HepG2 (cell line): ENCODE results near the gene KAZN. TPM values are rescaled to one million over a fixed set of nuclear protein-coding genes. Genes with fewer than 3 reads are reported as not detected.

Experiments used
- ATAC-seq: fragments of 200-7000 bp; cut with Tn5 transposase; 3 replicates; pipeline ENCODE4 v1.9.1; 2020; ENCODE audit warnings: mild to moderate bottlenecking, moderate library complexity
- BruUV-seq: library from RNA; stranded (reverse); fragments of 400-500 nt; replicated peaks from 2 replicates; lab custom pipeline; 2021; lab: Mats Ljungman, UMichigan
- CTCF ChIA-PET: fragments of 300-600 bp; formaldehyde crosslinking; extraction: SDS; loops from one replicate; lab custom pipeline; 2021; ENCODE audit warnings: low total read pairs, inconsistent platforms, low intra/inter-chr PET ratio; lab: Yijun Ruan, JAX
- POLR2A ChIA-PET: fragments of 350-600 bp; sonication (Branson Sonifier 250); formaldehyde crosslinking; loops from one replicate; lab custom pipeline; 2020; ENCODE audit warnings: antibody characterized with exemption, inconsistent platforms; lab: Yijun Ruan, JAX
- DNase-seq: peaks from one replicate; pipeline ENCODE4 v3.0.0-alpha.2; 2015; ENCODE audit warnings: low spot score
- FAIRE-seq: peaks from 3 replicates; lab custom pipeline; 2011; peaks lifted over from hg19 to GRCh38; lab: Jason Lieb, UNC
- H2AFZ ChIP-seq: one replicate; pipeline ENCODE4 v1.6.1; 2011; ENCODE audit warnings: low read length, inconsistent platforms
- H3K27ac ChIP-seq: fragments of 300-600 bp; 3 replicates; pipeline ENCODE4 v1.8.0; 2011; ENCODE audit warnings: mixed run types, mild to moderate bottlenecking, mixed read lengths, low read length, inconsistent platforms; ENCODE audit not compliant: insufficient read depth; ENCODE audit errors: extremely low read length
- H3K27me3 ChIP-seq, 2 experiments: fragments of 200-600 bp in 1 of 2; 2 replicates in 1 of 2; 3 replicates in 1 of 2; pipeline versions ENCODE4 v1.6.0 to v1.8.0; 2011; ENCODE audit warnings: low read length in 2 of 2, mild to moderate bottlenecking in 2 of 2, moderate library complexity in 2 of 2, inconsistent platforms in 1 of 2; ENCODE audit not compliant: insufficient read depth in 2 of 2, control insufficient read depth in 1 of 2
- H3K36me3 ChIP-seq, 2 experiments: fragments of 200-600 bp in 1 of 2; replicated peaks in 1 of 2; 2 replicates in 1 of 2; 3 replicates in 1 of 2; pipeline versions ENCODE4 v1.5.1 to v1.8.0; 2011; ENCODE audit warnings: low read length in 2 of 2, inconsistent platforms in 1 of 2; ENCODE audit not compliant: insufficient read depth in 2 of 2, control insufficient read depth in 1 of 2
- H3K4me1 ChIP-seq: 2 replicates; pipeline ENCODE4 v1.5.1; 2012; ENCODE audit warnings: low read length, inconsistent platforms; ENCODE audit not compliant: insufficient read depth
- H3K4me2 ChIP-seq: 2 replicates; pipeline ENCODE4 v1.6.0; 2011; ENCODE audit warnings: low read depth, low read length, inconsistent platforms
- H3K4me3 ChIP-seq, 3 experiments: fragments of 200-600 bp in 1 of 3; sonication (generic), shearing (Covaris generic) in 1 of 3; replicated peaks in 1 of 3; 2 replicates each; pipeline ENCODE4 v1.5.1; 2011 to 2016; ENCODE audit warnings: low read length in 3 of 3, inconsistent platforms in 2 of 3, low read depth in 2 of 3, mild to moderate bottlenecking in 2 of 3, control low read depth in 1 of 3, mixed read lengths in 1 of 3; ENCODE audit not compliant: insufficient read depth in 1 of 3
- H3K79me2 ChIP-seq: one replicate; pipeline ENCODE4 v1.6.1; 2011; ENCODE audit warnings: low read length, inconsistent platforms; ENCODE audit not compliant: insufficient read depth
- H3K9ac ChIP-seq: 2 replicates; pipeline ENCODE4 v1.6.0; 2011; ENCODE audit warnings: mild to moderate bottlenecking, low read depth, low read length, inconsistent platforms; ENCODE audit not compliant: insufficient read depth
- H3K9me3 ChIP-seq: 2 replicates; pipeline ENCODE4 v1.5.1; 2012; ENCODE audit warnings: mild to moderate bottlenecking, low read length
- H4K20me1 ChIP-seq: 2 replicates; pipeline ENCODE4 v1.6.0; 2011; ENCODE audit warnings: inconsistent platforms, mild to moderate bottlenecking, low read length, moderate library complexity; ENCODE audit not compliant: insufficient read depth
- CSRNP2 ChIP-seq: sonication (generic); formaldehyde crosslinking; conservative IDR thresholded peaks from 2 replicates; pipeline ENCODE4 v1.8.0; 2022; ENCODE audit warnings: low read depth, missing genetic modification reagents
- GATAD2A ChIP-seq: IDR thresholded peaks from 2 replicates; pipeline ENCODE4 v1.6.1; 2016
- HOXA3 ChIP-seq: sonication (generic); formaldehyde crosslinking; IDR thresholded peaks from 2 replicates; pipeline ENCODE4 v1.5.0; 2020; ENCODE audit warnings: missing genetic modification reagents
- JARID2 ChIP-seq: sonication (generic); formaldehyde crosslinking; IDR thresholded peaks from 2 replicates; pipeline ENCODE4 v1.8.1; 2023; ENCODE audit warnings: missing genetic modification reagents, inconsistent platforms; ENCODE audit not compliant: insufficient replicate concordance
- NR1H2 ChIP-seq: sonication (generic); formaldehyde crosslinking; IDR thresholded peaks from 2 replicates; pipeline ENCODE4 v1.8.1; 2022; ENCODE audit warnings: low read depth, missing genetic modification reagents, borderline replicate concordance
- NRL ChIP-seq: sonication (generic); formaldehyde crosslinking; IDR thresholded peaks from 2 replicates; pipeline ENCODE4 v1.5.0; 2020; ENCODE audit warnings: missing genetic modification reagents, mild to moderate bottlenecking, moderate library complexity, borderline replicate concordance
- PHF5A ChIP-seq: IDR thresholded peaks from one replicate; pipeline ENCODE4 v1.6.1; 2018; ENCODE audit warnings: low read depth, missing genetic modification reagents; ENCODE audit not compliant: unreplicated experiment
- PITX1 ChIP-seq: sonication (generic); formaldehyde crosslinking; IDR thresholded peaks from 2 replicates; pipeline ENCODE4 v1.5.1; 2020; ENCODE audit warnings: mild to moderate bottlenecking, missing genetic modification reagents
- RORA ChIP-seq: sonication (generic); formaldehyde crosslinking; IDR thresholded peaks from 2 replicates; pipeline ENCODE4 v1.5.0; 2020; ENCODE audit warnings: mild to moderate bottlenecking, missing genetic modification reagents, moderate library complexity
- SP5 ChIP-seq: IDR thresholded peaks from 2 replicates; pipeline ENCODE4 v1.6.1; 2016; ENCODE audit warnings: low read depth, borderline replicate concordance
- TBX3 ChIP-seq: fragments of 450-650 bp; IDR thresholded peaks from 2 replicates; pipeline ENCODE4 v1.6.1; 2017; ENCODE audit warnings: antibody characterized with exemption, mild to moderate bottlenecking, inconsistent platforms, borderline replicate concordance
- ZNF136 ChIP-seq: sonication (generic); formaldehyde crosslinking; IDR thresholded peaks from 2 replicates; pipeline ENCODE4 v1.8.1; 2022; ENCODE audit warnings: low read depth, mild to moderate bottlenecking, moderate library complexity, missing genetic modification reagents
- ZNF20 ChIP-seq: sonication (generic); formaldehyde crosslinking; IDR thresholded peaks from 2 replicates; pipeline ENCODE4 v1.4.0; 2020; ENCODE audit warnings: mild to moderate bottlenecking, moderate library complexity, missing genetic modification reagents
- ZNF451 ChIP-seq: sonication (generic); formaldehyde crosslinking; IDR thresholded peaks from 2 replicates; pipeline ENCODE4 v1.5.0; 2020; ENCODE audit warnings: mild to moderate bottlenecking, missing genetic modification reagents
- ZNF468 ChIP-seq: sonication (generic); formaldehyde crosslinking; IDR thresholded peaks from 2 replicates; pipeline ENCODE4 v1.8.0; 2022; ENCODE audit warnings: mild to moderate bottlenecking, moderate library complexity, missing genetic modification reagents
- ZNF569 ChIP-seq: sonication (generic); formaldehyde crosslinking; IDR thresholded peaks from 2 replicates; pipeline ENCODE4 v1.5.0; 2020; ENCODE audit warnings: mild to moderate bottlenecking, missing genetic modification reagents, moderate library complexity, borderline replicate concordance
- ZNF660 ChIP-seq: sonication (generic); formaldehyde crosslinking; IDR thresholded peaks from 2 replicates; pipeline ENCODE4 v1.5.1; 2020; ENCODE audit warnings: mild to moderate bottlenecking, low read depth, missing genetic modification reagents, borderline replicate concordance
- ZNF674 ChIP-seq: sonication (generic); formaldehyde crosslinking; IDR thresholded peaks from 2 replicates; pipeline ENCODE4 v1.5.0; 2020; ENCODE audit warnings: low read depth, mild to moderate bottlenecking, missing genetic modification reagents
- ZSCAN25 ChIP-seq: sonication (generic); formaldehyde crosslinking; IDR thresholded peaks from 2 replicates; pipeline ENCODE4 v1.8.0; 2022; ENCODE audit warnings: mild to moderate bottlenecking, missing genetic modification reagents
- WGBS: methylation state at CpG from one replicate; pipeline ENCODE4 v1.1.6; 2017; ENCODE audit warnings: low lambda C conversion rate; 5-methylcytosine and 5-hydroxymethylcytosine counted together
- in situ Hi-C: cut with HindIII; loops from 2 replicates; pipeline ENCODE4 v1.10.0; 2017; ENCODE audit warnings: low pct_unique_long_range_greater_than_20kb; ENCODE audit not compliant: extremely low pct_ligation_motif_present
- intact Hi-C: fragments of 100-400 bp; cut with micrococcal nuclease; formaldehyde crosslinking; loops from one replicate; pipeline ENCODE4 v1.10.0; 2022; ENCODE audit not compliant: unreplicated experiment
- polyA plus RNA-seq, 8 experiments: library from polyadenylated mRNA; depleted of rRNA in 3 of 8; stranded (reverse) in 7 of 8; unstranded in 1 of 8; fragments of >200 nt; fragmentation: Illumina TruSeq in 4 of 8; extraction: Trizol in 4 of 8; gene quantifications; 2 replicates each; pipeline versions ENCODE4 v1.2.1 to v1.2.3, GENCODE V29; 2011 to 2016; ENCODE audit warnings: low read depth in 4 of 8, missing spikeins in 1 of 8, mixed read lengths in 1 of 8; ENCODE audit not compliant: insufficient read depth in 1 of 8
- total RNA-seq, 5 experiments: library from RNA; depleted of rRNA; stranded (reverse); fragments of >200 nt; fragmentation: Illumina TruSeq; extraction: Trizol; gene quantifications; 2 replicates each; pipeline ENCODE4 v1.2.3, GENCODE V29; 2016; ENCODE audit warnings: low read depth in 1 of 5
- TF ChIP-seq, protein P1 (sequence below): IDR thresholded peaks from 2 replicates; pipeline ENCODE4 v1.6.1; 2016; ENCODE audit warnings: low read depth, borderline replicate concordance

KAZN gene
- total and polyA plus RNA-seq, 2 of the 13 experiments (the other 11 are each of a cell fraction or from before 2014, with no cell fraction given) = 10.4 to 13.5 TPM

GRCh38 chr1:14733779-14734140, 135.3 kb downstream of the KAZN start:
- 44% methylated on average over 7 of the region's 10 CpGs for WGBS
- Histone ChIP-seq H3K36me3 (no peaks in the 10 kb centered on the region), H3K4me2 (no peak overlapping the region), H3K4me1 (no peaks in the 10 kb centered on the region), H3K27ac (no peak overlapping the region), H3K4me3 (no peak overlapping the region), H3K9ac (no peak overlapping the region), H4K20me1 (no peaks in the 10 kb centered on the region), H2AFZ (no peak overlapping the region), H3K9me3 (no peaks in the 10 kb centered on the region), H3K79me2 (no peaks in the 10 kb centered on the region), H3K27me3 (peaks cover 1 to 60% of the 10 kb centered on the region in 2 experiments)
- ChIA-PET POLR2A (no interaction called here), CTCF (no interaction called here)
- no TSS peak for BruUV-seq
- DNase-seq = no peak
- ATAC-seq = no peak
- intact Hi-C loops = no loop called here
- TF ChIP-seq ZNF136 (CRISPR knock-in tag) = no peak
- TF ChIP-seq GATAD2A (CRISPR knock-in tag) = no peak
- TF ChIP-seq CSRNP2 = no peak
- no peak for TF ChIP-seq PITX1 (CRISPR knock-in tag)
- TF ChIP-seq, protein P1, sequence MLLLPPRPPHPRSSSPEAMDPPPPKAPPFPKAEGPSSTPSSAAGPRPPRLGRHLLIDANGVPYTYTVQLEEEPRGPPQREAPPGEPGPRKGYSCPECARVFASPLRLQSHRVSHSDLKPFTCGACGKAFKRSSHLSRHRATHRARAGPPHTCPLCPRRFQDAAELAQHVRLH = no peak
- no peak for FAIRE-seq
- in situ Hi-C loops = no loop called here

GRCh38 chr1:14735841-14736240, 137.4 kb downstream of the KAZN start:
- Histone ChIP-seq H3K4me2 (no peak overlapping the region), H3K4me3 (no peak overlapping the region), H3K27ac (no peak overlapping the region), H3K4me1 (no peaks in the 10 kb centered on the region), H3K9me3 (no peaks in the 10 kb centered on the region), H3K79me2 (no peaks in the 10 kb centered on the region), H2AFZ (no peak overlapping the region), H3K36me3 (no peaks in the 10 kb centered on the region), H4K20me1 (no peaks in the 10 kb centered on the region), H3K27me3 (peaks cover 1 to 74% of the 10 kb centered on the region in 2 experiments), H3K9ac (no peak overlapping the region)
- WGBS = 3% methylated on average over 4 of the region's 4 CpGs
- ATAC-seq = no peak
- no peak for DNase-seq
- ChIA-PET CTCF (no interaction called here), POLR2A (no interaction called here)
- no peak for FAIRE-seq
- intact Hi-C loops (no loop called here), in situ Hi-C loops (no loop called here)
- no TSS peak for BruUV-seq
- TF ChIP-seq RORA (CRISPR knock-in tag) = no peak
- no peak for TF ChIP-seq JARID2 (CRISPR knock-in tag)
- no peak for TF ChIP-seq ZNF660 (CRISPR knock-in tag)
- no peak for TF ChIP-seq ZNF674 (CRISPR knock-in tag)
- no peak for TF ChIP-seq ZNF451 (CRISPR knock-in tag)
- no peak for TF ChIP-seq ZNF569 (CRISPR knock-in tag)
- TF ChIP-seq HOXA3 (CRISPR knock-in tag) = no peak
- TF ChIP-seq TBX3 = no peak
- no peak for TF ChIP-seq NRL
- TF ChIP-seq SP5 (CRISPR knock-in tag) = no peak
- TF ChIP-seq PHF5A = no peak
- TF ChIP-seq ZNF468 (CRISPR knock-in tag) = no peak
- no peak for TF ChIP-seq ZNF20
- no peak for TF ChIP-seq NR1H2 (CRISPR knock-in tag)
- TF ChIP-seq ZSCAN25 (CRISPR knock-in tag) = no peak
